Dermis lymphatic vessel endothelial cell (primary cell): ENCODE results near the gene LYPD4. TPM values are rescaled to one million over a fixed set of nuclear protein-coding genes. Genes with fewer than 3 reads are reported as not detected.

ENCODE experiments used
- total RNA-seq: library from RNA; depleted of rRNA; stranded (reverse); fragments of >200 nt; gene quantifications from 2 replicates; pipeline ENCODE4 v1.2.1, GENCODE V29; 2014

Gene LYPD4, protein sequence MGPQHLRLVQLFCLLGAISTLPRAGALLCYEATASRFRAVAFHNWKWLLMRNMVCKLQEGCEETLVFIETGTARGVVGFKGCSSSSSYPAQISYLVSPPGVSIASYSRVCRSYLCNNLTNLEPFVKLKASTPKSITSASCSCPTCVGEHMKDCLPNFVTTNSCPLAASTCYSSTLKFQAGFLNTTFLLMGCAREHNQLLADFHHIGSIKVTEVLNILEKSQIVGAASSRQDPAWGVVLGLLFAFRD
- total RNA-seq, result not detected in 2 replicates

DNA sequence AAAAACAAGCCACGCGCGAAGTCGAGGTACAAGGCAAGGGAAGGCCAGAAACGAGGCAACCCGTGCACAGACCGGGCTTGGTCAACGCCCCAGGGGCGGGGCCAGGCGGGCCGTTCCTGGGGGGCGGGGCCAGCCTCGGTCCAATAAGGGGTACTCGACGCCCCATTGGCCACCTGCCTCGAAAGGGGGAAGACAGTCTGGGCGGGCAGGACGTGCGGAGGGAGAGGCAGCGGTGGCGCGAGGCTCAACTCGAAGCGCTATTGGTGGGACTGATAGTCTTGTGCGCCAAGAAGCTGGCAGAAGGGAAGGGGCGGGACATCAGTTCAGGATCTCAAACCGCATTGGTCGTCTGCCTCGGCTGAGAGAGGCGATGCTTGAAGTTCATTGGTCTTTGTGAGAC, at the start of gene LYPD4:
Gene LYPD4 (minus strand): TSS at position 83 of the 400 bp plus-strand sequence. CDS start 5,398 bp downstream, outside the sequence.

DNA sequence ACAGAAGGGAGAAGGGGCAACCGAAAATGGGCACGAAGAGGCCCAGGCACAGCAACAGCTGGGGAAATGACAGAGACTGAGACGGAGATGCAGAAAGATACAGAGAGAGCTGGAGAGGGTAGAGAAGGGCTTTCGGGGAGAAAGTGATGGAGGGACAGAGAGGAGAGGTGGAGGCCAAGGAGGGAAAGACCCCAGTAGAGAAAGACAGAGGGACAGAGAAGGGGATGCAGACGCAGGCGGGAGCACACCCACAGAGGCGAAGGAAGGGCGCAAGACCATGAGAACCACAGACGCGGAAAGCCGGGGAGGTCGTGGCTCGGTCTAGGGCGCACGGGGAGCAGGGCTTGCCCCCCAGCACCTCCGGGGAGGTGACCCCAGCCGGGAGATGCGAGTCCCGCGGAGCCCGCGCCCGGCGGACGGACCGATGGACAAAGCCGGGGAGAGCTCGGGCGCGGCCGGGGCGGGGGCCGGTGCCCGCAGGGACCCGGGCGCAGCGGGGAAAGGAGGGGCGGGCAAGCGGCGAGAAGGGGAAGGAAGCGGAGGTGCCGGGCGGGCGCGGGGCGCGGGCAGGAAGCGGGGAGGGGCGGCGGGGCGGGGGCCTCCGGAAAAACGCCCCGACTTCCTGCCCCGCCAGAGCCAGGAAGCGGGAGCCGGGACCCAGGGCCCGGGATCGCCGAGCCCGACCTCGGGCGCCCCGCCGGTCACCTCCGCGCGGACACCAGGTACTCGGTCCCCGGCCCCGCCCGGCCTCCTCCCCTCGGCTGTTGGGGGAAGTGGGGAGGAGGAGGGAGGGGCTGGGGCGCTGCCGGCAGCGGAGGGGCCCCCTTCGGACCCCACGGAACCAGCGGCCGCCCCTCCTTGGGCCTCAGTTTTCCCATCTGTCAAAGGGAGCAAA, 38.3 kb upstream of the LYPD4 start, which contains the start of gene ARHGEF1:
Gene ARHGEF1 (plus strand): TSS at position 617 of the 895 bp plus-strand sequence. CDS start 4,899 bp downstream, outside the sequence.

DNA sequence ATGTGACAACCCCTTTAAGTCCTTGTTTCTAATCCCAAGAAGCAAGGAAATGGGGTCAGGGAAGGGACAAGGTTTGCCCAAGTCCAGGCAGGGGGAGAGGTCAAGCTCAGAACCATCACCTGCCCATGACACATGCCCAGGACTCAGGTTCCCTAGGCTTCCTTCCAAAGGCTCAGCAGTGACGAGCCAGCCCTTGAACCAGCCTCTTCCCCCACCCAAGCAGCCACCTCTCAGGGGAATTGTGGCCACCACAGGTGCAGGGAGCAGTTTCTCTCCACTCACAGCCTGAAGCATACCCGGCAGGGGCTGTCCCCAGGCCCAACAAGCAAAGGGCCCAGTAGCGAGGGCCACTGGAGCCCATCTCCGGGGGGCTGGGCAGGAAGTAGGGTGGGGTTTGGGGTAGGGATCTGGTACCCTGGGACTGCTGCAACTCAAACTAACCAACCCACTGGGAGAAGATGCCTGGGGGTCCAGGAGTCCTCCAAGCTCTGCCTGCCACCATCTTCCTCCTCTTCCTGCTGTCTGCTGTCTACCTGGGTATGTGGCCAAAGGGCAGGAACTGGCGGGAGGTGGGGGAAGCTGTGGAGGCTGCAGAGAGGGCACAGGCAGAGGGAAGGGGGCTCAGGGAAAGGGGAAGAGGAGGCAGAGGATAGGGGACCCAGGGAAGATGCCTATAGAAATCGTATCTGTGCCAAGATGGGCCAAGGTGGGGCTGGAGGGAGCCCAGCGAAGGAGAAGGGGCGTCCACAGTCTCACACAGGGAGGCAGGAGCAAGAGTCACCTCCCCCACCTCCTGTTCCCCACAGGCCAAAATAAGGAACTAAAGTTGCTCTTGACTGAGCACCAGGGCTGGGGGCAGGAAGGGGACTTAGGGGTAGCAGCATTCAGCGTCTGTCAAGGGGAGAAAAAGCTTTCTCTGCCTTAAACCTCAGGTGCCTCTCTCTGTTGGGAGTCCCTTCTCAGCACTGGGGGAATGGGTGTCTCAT, 32.7 kb upstream of the LYPD4 start, which contains the start of gene CD79A:
Gene CD79A (plus strand): TSS at position 433 of the 986 bp plus-strand sequence. CDS start 26 bp downstream, at position 459.

DNA sequence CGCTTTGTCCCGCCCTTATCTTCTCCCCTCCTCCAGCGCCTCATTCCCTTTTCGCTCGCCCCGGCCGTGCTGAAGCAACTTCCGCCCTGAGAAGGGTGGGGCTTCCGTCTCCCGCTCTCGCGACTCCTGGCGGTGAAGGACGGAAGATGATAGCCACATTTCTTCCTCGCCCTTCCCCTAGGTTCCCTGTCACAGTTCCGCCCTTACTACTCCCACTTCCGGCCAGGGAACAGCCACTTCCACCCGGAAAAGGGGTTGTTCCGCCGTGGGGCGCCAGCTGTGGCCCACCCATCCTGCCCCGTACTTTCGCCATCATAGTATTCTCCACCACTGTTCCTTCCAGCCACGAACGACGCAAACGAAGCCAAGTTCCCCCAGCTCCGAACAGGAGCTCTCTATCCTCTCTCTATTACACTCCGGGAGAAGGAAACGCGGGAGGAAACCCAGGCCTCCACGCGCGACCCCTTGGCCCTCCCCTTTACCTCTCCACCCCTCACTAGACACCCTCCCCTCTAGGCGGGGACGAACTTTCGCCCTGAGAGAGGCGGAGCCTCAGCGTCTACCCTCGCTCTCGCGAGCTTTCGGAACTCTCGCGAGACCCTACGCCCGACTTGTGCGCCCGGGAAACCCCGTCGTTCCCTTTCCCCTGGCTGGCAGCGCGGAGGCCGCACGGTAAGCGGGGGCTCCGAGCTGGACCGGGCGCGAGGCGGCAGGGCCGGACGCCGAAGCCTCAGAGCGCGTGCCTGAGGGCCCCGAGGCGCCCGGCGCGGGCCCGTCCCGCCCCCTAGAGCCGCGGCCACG, 15.3 kb upstream of the LYPD4 start, which contains the start of gene RPS19:
Gene RPS19 (plus strand): TSS at position 638 of the 801 bp plus-strand sequence. CDS start 520 bp downstream, outside the sequence.

DNA sequence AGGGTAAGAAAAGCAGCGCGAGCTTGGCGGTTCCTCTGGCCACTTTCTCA, 343 bp upstream of the LYPD4 start, which contains the start of gene DMRTC2:
Gene DMRTC2 (plus strand): TSS at position 42 of the 50 bp plus-strand sequence. CDS start 2,387 bp downstream, outside the sequence.

DNA sequence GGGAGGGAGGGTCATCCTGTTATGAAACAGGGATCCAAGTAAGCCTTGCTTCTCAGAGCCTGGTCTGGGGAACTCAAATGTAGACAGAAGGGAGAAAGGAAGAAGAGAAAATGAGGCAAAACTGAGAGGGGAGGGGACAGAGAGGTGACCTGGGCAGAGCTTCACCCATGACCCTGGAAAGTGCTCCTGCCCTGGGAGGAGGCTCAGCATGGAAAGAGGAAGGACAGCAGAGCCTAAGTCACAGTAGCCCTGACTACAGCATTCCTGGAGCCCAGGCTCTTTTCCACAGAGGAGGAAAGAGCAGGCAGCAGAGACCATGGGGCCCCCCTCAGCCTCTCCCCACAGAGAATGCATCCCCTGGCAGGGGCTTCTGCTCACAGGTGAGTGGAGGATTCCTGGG, 48.1 kb downstream of the LYPD4 start, which contains the start of gene CEACAM3:
Gene CEACAM3 (plus strand): TSS at position 226 of the 400 bp plus-strand sequence. CDS start 91 bp downstream, at position 317.

Other genes starting within 250 kb of the LYPD4 start
- gene CEACAM4, start 217.6 kb downstream of the LYPD4 start, total RNA-seq, result not detected in 2 replicates
- gene CEACAM7, start 156.4 kb downstream of the LYPD4 start, total RNA-seq, result 0.33 and 1.9 TPM in 2 replicates
- not detected in 2 replicates for gene CEACAM5, start 136.1 kb downstream of the LYPD4 start, total RNA-seq
- gene CEACAM6, start 89.2 kb downstream of the LYPD4 start, total RNA-seq, result not detected in 2 replicates
- not detected in 2 replicates for gene CEACAM3, start 48.1 kb downstream of the LYPD4 start, total RNA-seq
- gene DMRTC2, start 359 bp upstream of the LYPD4 start, total RNA-seq, result not detected in 2 replicates
- 493 and 1,059 TPM in 2 replicates for gene RPS19, start 15.6 kb upstream of the LYPD4 start, total RNA-seq
- 0.09 and 0.11 TPM in 2 replicates for gene CD79A, start 32.6 kb upstream of the LYPD4 start, total RNA-seq
- gene ARHGEF1, start 38.5 kb upstream of the LYPD4 start, total RNA-seq, result 31.5 and 34.1 TPM in 2 replicates
- gene ERFL, start 83.8 kb upstream of the LYPD4 start, total RNA-seq, result not detected in 2 replicates
- gene RABAC1, start 114.6 kb upstream of the LYPD4 start, total RNA-seq, result 86.5 and 158 TPM in 2 replicates
- not detected in 2 replicates for gene ATP1A3, start 149.5 kb upstream of the LYPD4 start, total RNA-seq
- gene GRIK5, start 225.5 kb upstream of the LYPD4 start, total RNA-seq, result not detected in 2 replicates
- gene ZNF574, start 231.5 kb upstream of the LYPD4 start, total RNA-seq, result 8.2 and 9.7 TPM in 2 replicates